Daoy (cell line): Measurements from ENCODE around the gene CHCHD10. TPM values are rescaled to one million over a fixed set of nuclear protein-coding genes. Genes with fewer than 3 reads are reported as not detected.

Experiments used
- DNase-seq: peaks from one replicate; pipeline ENCODE4 v3.0.0-alpha.2; 2015; ENCODE audit warnings: low read depth
- total RNA-seq: library from RNA; depleted of rRNA; stranded (reverse); fragments of >200 nt; shearing (Covaris generic); gene quantifications from 2 replicates; pipeline ENCODE4 v1.2.3, GENCODE V29; 2014; rRNA removed

Gene CHCHD10
- 3.5 and 31.6 TPM in 2 replicates for total RNA-seq

DNA sequence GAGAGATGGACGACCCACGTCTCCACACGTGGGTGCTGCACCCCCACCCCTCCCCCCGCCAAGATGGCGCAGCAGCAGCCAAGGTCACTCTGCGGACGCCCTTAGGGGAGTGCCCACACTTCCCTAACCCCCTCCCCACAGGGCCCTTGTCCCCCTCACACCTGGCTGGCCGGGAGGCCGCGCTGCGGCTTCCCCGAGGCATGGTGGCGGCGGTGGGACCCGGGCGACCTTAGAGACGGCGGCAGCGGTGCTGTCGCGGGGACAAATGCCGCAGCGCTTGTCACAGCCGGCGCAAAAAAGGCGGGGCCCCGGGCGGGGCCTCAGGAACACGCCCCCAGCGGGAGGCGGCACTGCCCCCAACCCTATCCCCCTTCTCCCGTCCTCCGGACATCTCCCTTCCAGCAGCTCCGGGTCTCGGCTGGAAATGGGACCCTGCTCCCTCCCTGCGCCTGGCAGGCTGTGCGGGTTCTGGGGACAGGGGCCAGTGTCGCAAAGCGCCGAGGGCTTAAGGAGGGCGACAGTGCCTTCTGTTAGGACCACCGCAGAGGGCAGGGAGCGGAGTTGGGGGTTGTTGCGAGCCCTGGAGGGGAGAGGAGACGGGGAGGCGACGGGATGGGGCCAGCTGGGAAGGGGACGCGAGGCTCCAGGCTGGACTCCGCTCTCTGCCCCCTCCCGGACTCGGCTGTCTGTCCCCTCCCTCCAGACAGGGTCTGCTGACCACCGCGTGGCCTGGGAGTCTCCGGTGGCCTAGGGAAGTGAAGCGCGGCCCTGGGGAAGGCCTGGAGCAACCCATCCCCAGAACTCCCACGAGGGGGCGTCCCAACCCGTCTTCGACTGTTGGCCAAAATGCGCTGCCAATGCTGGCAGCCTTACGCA lies at the start of gene CHCHD10:
Gene CHCHD10 (minus strand): TSS at position 300 of the 876 bp plus-strand sequence. CDS start 98 bp downstream, at position 202.
- peak; percentile 79 for DNase-seq

DNA sequence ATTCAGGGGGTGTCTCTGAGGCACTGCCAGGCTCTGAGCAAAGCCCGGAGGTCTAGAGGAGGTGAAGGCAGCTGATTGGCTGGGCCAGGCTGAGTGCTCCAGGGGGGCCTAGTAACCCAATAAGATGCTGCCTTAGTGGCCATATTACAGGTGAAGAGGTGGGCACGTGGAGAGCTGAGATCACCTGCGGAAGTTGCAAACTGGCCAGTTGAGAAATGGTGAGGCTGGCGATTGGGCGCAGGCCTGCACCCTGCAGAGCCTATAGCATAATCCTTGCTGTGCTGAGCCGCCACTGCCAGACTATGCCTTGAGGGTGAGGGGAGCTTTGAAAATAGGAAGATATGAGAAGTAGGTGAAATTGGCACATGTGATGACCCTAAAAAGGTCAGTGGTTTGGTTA lies 49.4 kb upstream of the CHCHD10 start:
- no peak for DNase-seq

DNA sequence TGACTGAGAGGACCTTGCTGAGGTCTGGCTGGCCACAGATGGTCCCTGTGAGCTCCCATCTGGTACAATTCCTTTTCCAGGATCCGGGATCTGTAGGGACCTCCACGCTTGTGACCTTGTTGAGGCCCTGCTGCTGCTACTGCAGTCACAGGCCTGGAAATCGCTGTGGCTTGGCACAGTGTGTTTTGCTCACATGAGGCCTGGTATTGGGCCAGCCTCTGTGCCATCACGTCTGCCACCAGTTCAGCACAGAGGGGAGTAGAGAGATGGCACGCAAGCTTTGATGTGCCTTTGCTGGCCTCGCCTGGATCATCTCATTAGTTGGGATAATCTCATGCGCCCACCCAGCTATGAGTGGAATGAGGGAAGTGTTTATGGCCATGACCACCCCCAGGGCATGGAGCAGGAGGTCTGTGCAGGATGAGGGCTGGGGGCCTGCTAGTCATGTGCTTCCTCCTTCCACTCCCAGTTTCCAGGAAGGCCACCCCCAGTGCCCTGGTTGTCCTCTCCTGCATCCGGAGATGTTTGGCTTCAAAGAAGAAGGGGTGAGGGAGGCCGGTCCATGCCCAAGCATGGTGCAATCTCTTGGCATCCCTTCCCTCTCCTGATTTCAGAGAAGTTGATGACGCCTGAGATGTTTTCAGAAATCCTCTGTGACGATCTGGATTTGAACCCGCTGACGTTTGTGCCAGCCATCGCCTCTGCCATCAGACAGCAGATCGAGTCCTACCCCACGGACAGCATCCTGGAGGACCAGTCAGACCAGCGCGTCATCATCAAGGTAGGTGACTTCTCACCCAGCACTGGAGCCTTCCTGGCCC lies 48.6 kb upstream of the CHCHD10 start:
- no peak for DNase-seq

DNA sequence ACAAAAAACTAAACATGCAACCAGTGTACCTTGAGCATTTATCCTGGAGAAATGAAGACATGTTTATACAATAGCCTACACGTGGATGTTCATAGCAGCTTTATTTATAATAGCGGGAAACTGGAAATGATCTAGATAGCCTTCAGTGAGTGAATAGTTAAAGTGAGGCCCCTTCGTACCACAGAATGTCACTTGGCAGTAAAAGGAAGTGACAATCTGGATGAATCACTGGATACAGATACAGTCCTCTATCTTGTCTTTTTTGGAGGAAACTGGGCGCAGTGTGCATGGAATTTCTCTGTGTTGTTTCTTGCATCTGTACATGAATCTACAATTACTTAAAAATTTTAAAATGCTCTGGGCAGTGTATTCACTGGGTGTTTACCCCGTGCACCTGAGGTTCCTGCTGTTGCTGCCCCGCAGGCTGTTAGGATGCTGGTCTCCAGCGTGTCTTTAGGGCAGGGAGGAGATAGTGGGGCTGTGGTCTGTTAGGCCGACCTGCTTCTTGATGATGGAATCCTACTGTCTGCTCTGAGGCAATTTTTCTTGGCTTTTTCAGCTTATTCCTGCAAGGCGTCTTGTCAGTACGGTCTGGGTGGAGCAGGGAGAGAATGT lies 47.9 kb upstream of the CHCHD10 start:
- DNase-seq, result no peak

DNA sequence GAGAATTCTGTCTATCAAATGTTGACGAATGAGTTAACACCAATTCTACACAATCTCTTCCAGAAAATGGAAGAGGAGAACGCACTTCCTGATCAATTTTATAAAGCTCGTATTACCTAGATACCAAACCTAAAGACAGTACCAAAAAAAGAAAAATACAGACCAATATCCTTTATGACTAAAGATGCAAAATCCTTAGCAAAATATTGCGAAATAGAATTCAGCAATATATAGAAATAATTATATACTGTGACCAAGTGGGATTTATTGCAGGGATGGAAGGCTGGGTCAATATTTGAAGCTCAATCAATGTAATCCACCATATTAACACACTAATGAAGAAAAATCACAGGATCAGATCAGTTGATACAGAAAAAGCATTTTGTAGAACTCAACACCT lies 44.6 kb upstream of the CHCHD10 start:
- no peak for DNase-seq

DNA sequence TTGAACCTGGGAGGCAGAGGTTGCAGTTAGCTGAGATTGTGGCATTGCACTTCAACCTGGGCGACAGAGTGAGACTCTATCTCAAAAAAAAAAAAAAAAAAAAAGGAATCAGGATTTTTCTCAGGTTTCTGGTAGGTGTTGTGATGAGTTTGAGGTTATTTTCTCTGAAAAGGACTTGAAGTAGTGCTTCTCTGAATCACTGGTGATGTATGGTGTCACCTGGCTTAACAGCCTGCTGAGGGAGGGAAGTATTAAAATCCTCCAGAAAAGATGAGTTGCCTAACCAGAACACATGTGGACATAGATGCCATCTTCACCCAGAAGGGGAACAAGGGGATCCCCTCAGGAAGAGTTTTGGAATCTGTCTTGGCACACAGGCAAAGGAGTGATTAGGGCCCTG lies 39.1 kb upstream of the CHCHD10 start:
- DNase-seq, result no peak

DNA sequence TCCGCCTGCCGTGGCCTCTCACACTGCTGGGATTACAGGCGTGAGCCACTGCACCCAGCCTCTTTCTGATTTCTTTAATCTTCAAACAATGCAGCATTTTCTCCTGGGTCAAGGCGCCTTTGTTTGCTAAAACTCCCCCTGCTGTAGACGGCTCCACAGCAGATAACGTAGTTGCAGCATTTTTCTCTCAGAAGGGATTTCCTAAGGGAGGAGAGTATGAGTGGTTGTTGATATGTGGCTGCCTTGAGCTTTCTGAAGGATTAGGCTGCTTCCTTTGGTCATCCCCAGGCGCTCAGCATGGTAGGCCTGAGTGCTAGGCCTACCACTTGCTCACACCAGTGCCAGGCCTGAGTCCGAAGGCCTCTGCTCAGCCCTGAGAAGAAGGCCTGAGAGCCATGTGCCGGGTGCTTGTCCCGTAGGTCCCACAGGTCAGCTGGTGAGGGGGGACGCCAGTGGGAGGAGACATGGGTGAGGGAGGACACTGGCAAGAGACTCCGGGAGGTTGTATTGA lies 37.1 kb upstream of the CHCHD10 start:
- no peak for DNase-seq

DNA sequence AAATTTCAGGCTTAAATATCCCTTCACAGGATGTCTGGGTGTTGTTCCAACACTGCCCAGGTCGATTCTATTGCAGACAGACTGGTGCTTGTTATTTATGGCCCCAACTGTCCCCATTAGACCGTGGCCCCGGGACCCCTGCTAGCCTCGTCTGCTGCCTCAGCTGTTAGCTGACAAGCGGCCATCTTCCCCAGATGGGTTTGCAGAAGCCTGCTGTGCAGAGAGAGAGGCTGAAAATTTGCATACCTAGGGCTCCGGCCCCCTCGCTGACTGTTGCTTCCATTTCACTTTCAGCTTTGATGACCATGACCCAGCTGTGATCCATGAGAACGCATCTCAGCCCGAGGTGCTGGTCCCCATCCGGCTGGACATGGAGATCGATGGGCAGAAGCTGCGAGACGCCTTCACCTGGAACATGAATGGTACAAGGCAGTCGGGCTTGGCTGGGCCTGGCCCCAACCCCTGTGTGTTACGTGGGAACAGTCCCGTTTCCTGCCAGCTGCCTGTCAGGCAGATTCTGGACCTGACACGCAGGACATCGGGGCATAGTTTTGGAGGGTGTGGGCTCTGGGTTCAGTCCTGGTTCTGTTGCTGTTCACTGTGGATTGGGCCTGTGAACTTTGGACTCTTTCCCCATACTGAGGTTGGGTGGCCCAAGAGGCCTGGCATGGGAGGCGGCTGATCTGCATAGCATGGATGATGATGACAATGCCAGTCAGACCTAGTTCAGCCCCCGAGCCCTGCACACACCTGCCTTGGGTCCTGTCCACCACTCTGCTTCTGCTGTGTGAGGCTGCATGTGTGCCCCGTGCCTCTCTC lies 35.4 kb upstream of the CHCHD10 start:
- no peak for DNase-seq

DNA sequence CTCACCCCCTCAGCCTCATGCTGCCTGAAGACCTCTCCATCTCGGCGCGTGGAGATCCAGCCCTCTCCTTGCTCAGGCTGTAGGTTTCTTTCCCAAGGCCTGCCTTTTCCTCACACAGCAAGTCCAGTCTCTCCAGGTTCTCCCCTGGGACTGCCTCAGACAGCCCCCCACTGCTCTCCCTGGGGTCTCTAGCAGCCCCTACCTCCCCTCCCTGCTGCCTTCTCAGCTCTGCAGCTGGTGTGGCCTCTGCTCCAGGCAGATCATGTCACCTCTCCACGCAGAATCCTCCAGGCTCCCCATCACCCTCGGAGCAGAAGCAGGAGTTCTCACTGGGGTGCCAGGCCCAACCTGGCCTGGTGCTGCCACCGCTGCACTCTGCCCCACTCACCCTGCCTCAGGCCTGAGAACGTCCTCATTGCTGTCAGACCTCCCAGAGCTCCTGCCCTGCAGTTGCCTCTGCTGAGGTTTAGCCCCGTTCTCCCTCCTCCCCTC lies 34.2 kb upstream of the CHCHD10 start:
- DNase-seq, result no peak

DNA sequence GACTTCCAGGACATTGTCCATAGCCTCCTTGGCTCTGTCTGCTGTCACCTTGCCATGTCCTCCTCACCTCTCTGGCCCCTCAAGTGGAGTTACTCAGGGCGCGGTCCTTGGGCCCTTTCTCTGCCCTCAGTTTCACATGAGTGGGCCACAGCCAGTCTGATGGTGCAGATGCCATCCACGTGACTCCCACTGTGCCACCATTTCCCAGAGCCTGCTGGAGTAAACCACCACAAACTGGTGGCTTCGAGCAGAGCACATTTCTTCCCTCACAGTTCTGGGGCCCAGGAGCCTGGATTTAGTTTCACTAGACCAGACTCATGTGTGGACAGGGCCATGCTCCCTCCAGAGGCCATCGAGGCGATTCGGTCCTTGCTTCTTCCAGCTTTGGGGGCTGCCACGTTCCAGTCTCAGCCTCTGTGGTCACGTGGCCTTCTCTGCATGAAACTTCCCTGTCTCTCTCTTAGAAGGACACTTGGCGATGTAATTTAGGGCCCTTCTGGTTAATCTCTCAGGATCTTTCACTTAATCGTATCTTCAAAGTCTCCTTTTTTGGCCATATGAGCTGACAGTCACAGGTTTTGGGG lies 33.6 kb upstream of the CHCHD10 start:
- DNase-seq, result no peak

DNA sequence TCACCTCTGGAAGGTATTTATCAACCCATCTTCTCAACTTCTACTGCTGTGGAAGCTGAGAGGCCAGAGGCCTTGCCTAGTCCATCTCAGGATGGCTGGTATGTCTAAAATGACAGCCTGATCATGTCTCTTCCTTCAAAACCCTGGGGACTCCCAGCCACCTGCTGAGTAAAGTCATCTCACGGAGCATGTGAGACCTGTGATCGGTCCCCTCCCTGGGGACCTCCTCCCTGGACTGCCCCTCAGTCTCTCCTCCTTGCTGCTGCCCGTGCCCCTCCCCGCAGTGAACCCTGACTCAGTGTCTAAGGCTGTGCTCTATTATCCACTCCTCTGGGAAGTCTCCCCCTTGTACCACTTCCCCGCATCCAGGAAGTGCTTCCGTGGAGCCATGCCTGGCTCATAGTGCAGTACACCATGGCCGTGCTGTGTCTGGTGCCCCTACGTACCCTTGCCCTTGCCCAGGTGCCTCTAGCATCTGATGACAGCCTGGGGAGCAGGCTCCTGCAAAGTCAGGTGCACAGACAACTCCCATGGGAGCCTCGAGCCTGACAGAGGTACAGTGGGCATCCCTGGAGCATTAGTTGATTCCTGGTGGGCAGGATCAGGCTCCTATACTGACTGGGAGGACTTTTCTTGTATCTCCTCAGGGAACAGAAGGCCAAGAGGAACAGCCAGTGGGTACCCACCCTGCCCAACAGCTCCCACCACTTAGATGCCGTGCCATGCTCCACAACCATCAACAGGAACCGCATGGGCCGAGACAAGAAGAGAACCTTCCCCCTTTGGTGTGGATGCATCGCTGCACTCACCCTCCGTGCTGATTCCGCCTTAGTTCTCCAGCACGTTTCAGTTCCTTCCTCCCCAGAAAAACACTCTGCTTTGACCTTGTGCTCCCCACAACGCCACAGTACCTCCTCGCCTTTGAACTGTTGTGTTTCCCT lies 32.8 kb upstream of the CHCHD10 start:
- DNase-seq, result no peak

DNA sequence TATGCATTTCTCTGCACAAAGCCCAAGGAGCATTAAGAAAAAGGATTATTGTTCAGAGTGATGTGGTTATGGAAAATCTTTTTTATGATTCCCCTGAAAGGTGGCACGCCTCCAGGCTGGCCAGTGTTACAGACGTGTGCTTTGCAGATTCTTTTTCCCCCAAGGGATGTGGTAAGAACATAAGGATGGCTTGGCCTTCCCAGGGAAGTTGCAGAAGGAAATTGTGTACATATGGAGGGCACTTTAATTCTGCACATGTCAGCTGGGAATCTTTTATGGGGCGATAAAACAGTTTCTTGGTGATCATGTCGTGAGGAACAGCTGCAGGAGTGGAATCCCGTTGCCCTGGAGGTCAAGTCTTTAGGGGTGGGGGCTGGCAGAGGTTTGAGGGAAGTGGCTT lies 28.7 kb upstream of the CHCHD10 start:
- no peak for DNase-seq

DNA sequence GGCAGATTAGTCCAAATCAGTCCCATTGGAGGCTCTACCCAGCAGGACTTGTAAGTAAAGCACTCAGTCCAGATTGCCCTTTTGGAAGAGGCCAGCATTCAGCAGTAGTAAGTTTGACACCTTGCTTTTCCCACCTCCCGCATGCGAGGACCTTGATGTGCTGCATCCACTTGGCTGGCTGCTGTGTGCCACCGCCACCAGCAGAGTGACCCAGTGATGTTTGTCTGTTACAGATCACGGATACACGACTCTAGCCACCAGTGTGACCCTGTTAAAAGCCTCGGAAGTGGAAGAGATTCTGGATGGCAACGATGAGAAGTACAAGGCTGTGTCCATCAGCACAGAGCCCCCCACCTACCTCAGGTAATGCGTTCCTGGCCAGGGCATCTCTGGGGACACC lies 25.6 kb upstream of the CHCHD10 start:
- no peak for DNase-seq

DNA sequence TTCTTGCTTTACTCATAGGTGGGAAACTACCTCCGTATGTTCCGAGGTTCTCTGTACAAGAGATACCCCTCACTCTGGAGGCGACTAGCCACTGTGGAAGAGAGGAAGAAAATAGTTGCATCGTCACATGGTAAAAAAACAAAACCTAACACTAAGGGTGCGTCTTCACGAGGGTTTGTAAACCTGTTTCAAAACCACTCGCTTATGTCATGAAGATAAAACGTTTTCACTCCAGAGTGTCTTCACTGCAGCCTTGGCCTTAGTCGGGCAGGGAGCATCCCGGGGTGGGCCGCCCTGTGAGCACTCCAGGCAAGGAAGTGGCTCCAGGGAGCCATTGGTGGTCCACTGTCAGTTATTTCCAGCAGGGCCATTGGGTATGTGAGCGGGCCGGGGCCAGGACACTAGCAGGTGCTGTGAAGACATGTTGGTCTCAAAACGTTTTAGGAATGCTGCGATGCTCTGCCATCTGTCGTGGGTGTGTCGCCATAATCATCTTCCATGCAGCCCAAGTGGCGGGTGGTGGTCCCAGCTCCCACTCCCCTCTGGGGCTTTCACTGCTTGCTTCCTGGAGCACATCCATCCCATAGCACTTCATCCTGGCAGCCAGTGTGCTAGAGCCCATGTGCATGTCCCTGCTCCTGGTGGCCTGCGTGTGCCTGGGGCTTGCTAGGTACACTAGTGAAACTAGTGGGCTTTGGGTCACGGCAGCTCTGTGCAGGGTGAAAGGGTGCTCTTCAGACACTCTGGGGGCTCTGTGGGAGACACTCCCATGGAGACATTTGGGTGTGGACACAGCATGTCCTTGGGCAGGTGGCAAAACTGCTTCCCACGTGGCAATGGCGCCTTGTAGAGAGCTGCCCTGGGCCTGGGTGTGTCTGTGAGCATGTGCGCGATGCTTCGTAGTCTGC lies 24.2 kb upstream of the CHCHD10 start:
- no peak for DNase-seq

DNA sequence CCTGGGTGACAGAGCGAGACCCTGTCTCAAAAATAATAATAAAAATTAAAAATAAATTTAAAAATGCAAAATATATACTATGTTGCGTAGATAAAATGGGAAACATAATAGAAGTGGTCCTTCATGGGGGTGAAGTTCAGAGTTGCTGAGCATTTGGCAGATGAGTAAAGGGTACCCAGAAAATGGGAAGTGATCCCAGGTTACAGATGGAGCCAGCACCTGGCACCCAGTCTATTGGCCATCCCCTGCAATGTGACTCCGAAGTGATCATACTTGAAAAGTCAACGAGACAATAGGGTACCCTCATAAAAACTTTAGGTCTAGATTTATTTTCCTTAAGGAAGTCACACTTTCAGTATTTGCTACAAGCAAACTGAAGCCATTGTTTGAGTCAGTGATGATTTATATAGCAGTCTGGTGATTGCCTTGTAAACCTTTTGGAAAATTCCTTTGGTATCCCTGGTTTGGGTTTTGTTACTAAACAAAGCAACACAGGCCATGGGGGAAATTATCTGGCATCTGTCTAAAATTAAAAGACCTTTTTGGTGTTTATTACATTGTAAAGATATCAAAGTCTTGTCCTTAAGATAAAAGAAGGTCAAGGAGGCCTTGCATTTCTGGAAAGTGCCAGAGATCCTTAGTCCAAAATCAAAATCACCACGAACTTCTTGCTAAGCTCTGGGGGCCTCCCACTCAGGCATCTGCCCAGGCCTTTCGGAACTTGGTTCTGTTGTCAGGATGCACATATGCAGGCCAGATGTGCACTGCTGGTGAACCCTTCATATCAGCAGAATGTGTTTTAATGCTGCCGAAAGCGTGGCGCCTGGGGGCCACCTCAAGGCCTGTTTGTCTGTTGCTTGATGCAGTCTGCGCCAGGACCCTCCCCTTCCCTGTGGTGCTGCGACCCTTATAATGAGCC lies 23.3 kb upstream of the CHCHD10 start:
- DNase-seq, result no peak

DNA sequence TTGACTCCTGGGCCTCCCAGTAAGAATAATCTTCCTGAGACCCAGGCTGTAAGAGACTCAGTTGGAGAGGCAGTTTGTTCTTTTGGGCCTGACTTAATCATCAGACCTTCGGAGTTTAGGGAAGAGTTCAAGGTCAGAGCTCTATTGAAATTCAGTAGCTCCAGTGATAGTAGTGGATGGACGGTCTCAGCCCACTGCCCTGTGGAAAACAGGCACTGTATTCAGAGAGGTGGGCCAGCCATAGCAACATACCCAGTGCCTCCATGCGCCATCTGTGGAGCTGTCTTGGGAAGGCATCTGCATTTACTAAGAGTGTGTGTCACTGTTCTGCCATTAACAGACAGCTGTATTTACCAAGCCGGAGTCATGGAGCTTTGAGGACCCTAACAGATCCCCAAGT lies 21.9 kb upstream of the CHCHD10 start:
- DNase-seq, result no peak

DNA sequence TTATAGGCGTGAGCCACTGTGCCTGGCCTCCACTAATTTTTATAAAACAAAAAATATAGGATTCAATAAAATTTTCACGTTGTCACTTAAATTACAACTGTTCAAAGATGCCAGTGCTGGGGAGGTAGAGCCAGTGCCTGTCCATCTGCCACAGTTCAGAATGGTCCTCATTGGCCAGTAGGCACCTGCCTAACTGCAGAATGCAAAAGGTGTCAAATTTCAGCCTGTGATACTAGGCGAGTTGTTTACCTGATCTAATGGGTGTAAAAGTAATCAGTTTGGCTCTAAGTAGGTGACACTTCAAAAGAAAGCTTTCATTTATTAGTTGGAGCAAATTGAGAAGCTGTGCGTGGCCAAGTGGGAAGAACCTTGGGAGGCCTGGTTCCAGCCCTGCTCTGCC lies 21.3 kb upstream of the CHCHD10 start:
- no peak for DNase-seq
